NT2/D1 (cell line): ENCODE data around the gene ZNF823.

Experiments used
- YY1 ChIP-seq: IDR thresholded peaks from 2 replicates; pipeline ENCODE4 v1.6.1; 2011; ENCODE audit not compliant: insufficient read length, insufficient read depth
- ZNF274 ChIP-seq: IDR thresholded peaks from 2 replicates; pipeline ENCODE4 v1.6.1; 2011; ENCODE audit warnings: mild to moderate bottlenecking, low read depth, low read length

GRCh38 chr19:11754663-11755062 is 15.9 kb upstream of the ZNF823 start:
- TF ChIP-seq ZNF274 = no peak
- no peak for TF ChIP-seq YY1
